Stimulated activated CD8-positive, alpha-beta memory T cell treated with anti-CD3 and anti-CD28 coated beads, Interleukin-7, amount 100 ng/mL, for 48 hours (primary cell): ENCODE data around the gene PPM1H.
"Not testable (repeated sequence)": the region's sequence is repeated elsewhere in the genome, so short reads cannot be mapped to it uniquely, and the experiment has no call there.

Source experiments
- DNase-seq, 2 donors: peaks; one replicate each; pipeline ENCODE4 v3.0.0-alpha.2; 2020; ENCODE audit warnings: low read depth in 1 of 2; ENCODE audit errors: extremely low read depth in 1 of 2

Gene PPM1H

GRCh38 chr12:62693376-62694050, 241.4 kb downstream of the PPM1H start:
- DNase-seq = no peak

GRCh38 chr12:62692884-62693283, 242.1 kb downstream of the PPM1H start:
- DNase-seq = no peak

GRCh38 chr12:62691309-62691708, 243.6 kb downstream of the PPM1H start:
- no peak for DNase-seq

GRCh38 chr12:62689042-62689839, 245.7 kb downstream of the PPM1H start:
- no peak for DNase-seq

- no peak for DNase-seq
Observed at GRCh38 chr12:62686938-62687337, 248.0 kb downstream of the PPM1H start.

GRCh38 chr12:62684570-62685295, 250.2 kb downstream of the PPM1H start:
- no peak for DNase-seq

GRCh38 chr12:62683776-62684569, 251.0 kb downstream of the PPM1H start:
- no peak for DNase-seq

GRCh38 chr12:62681306-62681705, 253.6 kb downstream of the PPM1H start:
- no peak for DNase-seq

- DNase-seq = no peak
Observed at GRCh38 chr12:62679608-62680007, 255.3 kb downstream of the PPM1H start.

- no peak for DNase-seq
Observed at GRCh38 chr12:62677355-62677754, 257.6 kb downstream of the PPM1H start.

GRCh38 chr12:62676521-62677307, 258.2 kb downstream of the PPM1H start:
- no peak for DNase-seq

GRCh38 chr12:62673028-62673815, 261.7 kb downstream of the PPM1H start:
- no peak for DNase-seq

- DNase-seq = no peak
Observed at GRCh38 chr12:62670986-62671720, 263.8 kb downstream of the PPM1H start.

GRCh38 chr12:62668782-62669181, 266.2 kb downstream of the PPM1H start:
- no peak for DNase-seq

- DNase-seq = not testable (repeated sequence)
Observed at GRCh38 chr12:62664951-62665350, 270.0 kb downstream of the PPM1H start.

- DNase-seq = no peak
Observed at GRCh38 chr12:62660756-62661155, 274.2 kb downstream of the PPM1H start.

- no peak for DNase-seq
Observed at GRCh38 chr12:62659453-62660295, 275.3 kb downstream of the PPM1H start.

- no peak for DNase-seq
Observed at GRCh38 chr12:62658910-62659309, 276.0 kb downstream of the PPM1H start.
